Epithelial cell of proximal tubule (primary cell): Measurements from ENCODE around the gene REXO1. TPM values are rescaled to one million over a fixed set of nuclear protein-coding genes. Genes with fewer than 3 reads are reported as not detected.
A peak's percentile ranks its signal among the peaks of the same experiment; 100 is the strongest.

Source experiments
- DNase-seq: peaks from one replicate; pipeline ENCODE4 v3.0.0-alpha.2; 2011; ENCODE audit warnings: low read depth
- H3K4me3 ChIP-seq: 2 replicates; pipeline ENCODE4 v1.5.1; 2011; ENCODE audit warnings: low read depth, mild to moderate bottlenecking, low read length
- CTCF ChIP-seq: conservative IDR thresholded peaks from 2 replicates; pipeline ENCODE4 v1.5.1; 2012; ENCODE audit warnings: low read depth, mild to moderate bottlenecking, low read length
- total RNA-seq: library from RNA; depleted of rRNA; stranded (reverse); fragments of >200 nt; gene quantifications from 2 replicates; pipeline ENCODE4 v1.2.3, GENCODE V29; 2015

The REXO1 gene
- total RNA-seq, 1 donor from 2014 or later, result 18.4 TPM

GRCh38 chr19:1866693-1867348, 18.5 kb upstream of the REXO1 start:
- DNase-seq, result no peak
- no peak for TF ChIP-seq CTCF
- no peak overlapping the region for H3K4me3 ChIP-seq

- no peak for DNase-seq
- peak overlapping the region; percentile 85 for H3K4me3 ChIP-seq
- no peak for TF ChIP-seq CTCF
These were observed 17.1 kb upstream of the REXO1 start for GRCh38 chr19:1865172-1866010.

- peak overlapping the region; percentile 85 for H3K4me3 ChIP-seq
- no peak for DNase-seq
- TF ChIP-seq CTCF, result peak; percentile 61
These were observed 16.3 kb upstream of the REXO1 start for GRCh38 chr19:1864480-1865171.

- DNase-seq, result no peak
- peak overlapping the region; percentile 85 for H3K4me3 ChIP-seq
- no peak for TF ChIP-seq CTCF
These were observed 15.6 kb upstream of the REXO1 start for GRCh38 chr19:1863638-1864479.

- DNase-seq, result no peak
- H3K4me3 ChIP-seq, result peak within 1 kb of the TSS; percentile 92
- TF ChIP-seq CTCF, result no peak
These were observed 15.0 kb upstream of the REXO1 start, which contains the start of gene KLF16 for GRCh38 chr19:1863328-1863637. KLF16 (minus strand) TSS chr19:1863579; CDS start chr19:1863497, 82 bp downstream.

GRCh38 chr19:1862424-1863327, 14.4 kb upstream of the REXO1 start:
- DNase-seq, result no peak
- no peak for TF ChIP-seq CTCF
- peak overlapping the region; percentile 92 for H3K4me3 ChIP-seq
